ENCODE data around the gene AQP2. TPM values are rescaled to one million over a fixed set of nuclear protein-coding genes. Genes with fewer than 3 reads are reported as not detected.

AQP2 gene
- total RNA-seq, 1 donor from 2014 or later = not detected

DNA sequence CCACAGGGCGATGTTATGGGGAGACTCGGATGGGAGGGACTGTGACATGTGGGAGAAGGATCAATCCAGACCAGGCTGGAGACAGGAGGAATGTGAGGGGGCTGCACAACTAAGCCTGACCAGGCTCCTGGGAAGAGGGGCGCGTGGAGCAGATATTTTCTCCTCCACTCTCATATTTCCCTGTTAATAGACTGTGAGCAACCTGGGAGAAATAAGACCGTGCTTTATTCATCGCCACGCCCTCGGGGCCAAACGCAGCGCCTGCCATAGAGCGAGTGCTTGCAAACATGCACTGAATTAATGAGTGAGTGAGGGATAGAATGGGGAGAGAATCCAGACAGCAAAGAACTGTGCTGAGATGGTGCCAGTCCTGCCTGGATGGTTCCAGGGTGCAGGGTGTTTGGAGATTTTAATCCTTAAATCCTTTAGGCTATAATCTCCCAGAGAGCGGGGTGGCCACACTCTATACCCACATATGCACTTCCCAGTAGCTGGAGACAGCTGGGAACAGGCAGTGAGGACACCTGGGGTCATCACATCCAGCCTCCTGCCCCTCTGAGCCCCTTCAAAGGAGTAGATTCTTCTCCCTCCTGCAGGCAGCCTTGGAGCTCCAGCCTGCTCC, 33.3 kb upstream of the AQP2 start:
- Histone ChIP-seq H3K36me3 (ENCODE audit: control insufficient read depth, insufficient read depth, low read length) (no peaks in the 10 kb centered on the region), H3K27me3 (ENCODE audit: control insufficient read depth, insufficient read depth, low read length) (peaks cover 5% of the 10 kb centered on the region), H3K4me3 (ENCODE audit: low read depth, low read length) (no peak overlapping the region)
- TF ChIP-seq, protein P1, sequence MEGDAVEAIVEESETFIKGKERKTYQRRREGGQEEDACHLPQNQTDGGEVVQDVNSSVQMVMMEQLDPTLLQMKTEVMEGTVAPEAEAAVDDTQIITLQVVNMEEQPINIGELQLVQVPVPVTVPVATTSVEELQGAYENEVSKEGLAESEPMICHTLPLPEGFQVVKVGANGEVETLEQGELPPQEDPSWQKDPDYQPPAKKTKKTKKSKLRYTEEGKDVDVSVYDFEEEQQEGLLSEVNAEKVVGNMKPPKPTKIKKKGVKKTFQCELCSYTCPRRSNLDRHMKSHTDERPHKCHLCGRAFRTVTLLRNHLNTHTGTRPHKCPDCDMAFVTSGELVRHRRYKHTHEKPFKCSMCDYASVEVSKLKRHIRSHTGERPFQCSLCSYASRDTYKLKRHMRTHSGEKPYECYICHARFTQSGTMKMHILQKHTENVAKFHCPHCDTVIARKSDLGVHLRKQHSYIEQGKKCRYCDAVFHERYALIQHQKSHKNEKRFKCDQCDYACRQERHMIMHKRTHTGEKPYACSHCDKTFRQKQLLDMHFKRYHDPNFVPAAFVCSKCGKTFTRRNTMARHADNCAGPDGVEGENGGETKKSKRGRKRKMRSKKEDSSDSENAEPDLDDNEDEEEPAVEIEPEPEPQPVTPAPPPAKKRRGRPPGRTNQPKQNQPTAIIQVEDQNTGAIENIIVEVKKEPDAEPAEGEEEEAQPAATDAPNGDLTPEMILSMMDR (IDR thresholded peaks at IDR 0.05; ENCODE audit: insufficient read depth, low read length, poor library complexity, severe bottlenecking) = no peak
- no peak for DNase-seq (ENCODE audit: low read depth)

DNA sequence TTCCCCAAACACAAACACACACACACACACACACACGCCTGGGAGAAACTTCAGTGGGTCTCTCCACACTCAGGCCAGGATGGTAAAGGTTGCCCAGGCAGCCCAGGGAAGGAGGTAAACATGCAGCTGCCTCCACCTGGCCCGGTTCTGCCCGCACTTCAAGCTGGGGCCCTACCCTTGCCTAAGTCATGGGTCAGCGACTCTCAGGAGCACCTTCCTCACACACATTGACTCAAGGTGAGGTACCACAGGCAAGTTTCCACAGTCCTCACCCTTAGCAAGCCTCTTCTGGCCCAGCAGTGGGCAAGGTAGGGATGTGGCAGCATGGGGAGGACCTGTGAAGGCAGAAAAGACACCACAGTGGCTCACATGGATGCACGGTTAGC, 32.8 kb upstream of the AQP2 start:
- TF ChIP-seq, protein P1 (IDR thresholded peaks at IDR 0.05; ENCODE audit: insufficient read depth, low read length, poor library complexity, severe bottlenecking) = no peak
- DNase-seq (ENCODE audit: low read depth) = no peak
- peaks cover 5% of the 10 kb centered on the region for H3K27me3 ChIP-seq (ENCODE audit: control insufficient read depth, insufficient read depth, low read length)
- no peaks in the 10 kb centered on the region for H3K36me3 ChIP-seq (ENCODE audit: control insufficient read depth, insufficient read depth, low read length)
- no peak overlapping the region for H3K4me3 ChIP-seq (ENCODE audit: low read depth, low read length)

DNA sequence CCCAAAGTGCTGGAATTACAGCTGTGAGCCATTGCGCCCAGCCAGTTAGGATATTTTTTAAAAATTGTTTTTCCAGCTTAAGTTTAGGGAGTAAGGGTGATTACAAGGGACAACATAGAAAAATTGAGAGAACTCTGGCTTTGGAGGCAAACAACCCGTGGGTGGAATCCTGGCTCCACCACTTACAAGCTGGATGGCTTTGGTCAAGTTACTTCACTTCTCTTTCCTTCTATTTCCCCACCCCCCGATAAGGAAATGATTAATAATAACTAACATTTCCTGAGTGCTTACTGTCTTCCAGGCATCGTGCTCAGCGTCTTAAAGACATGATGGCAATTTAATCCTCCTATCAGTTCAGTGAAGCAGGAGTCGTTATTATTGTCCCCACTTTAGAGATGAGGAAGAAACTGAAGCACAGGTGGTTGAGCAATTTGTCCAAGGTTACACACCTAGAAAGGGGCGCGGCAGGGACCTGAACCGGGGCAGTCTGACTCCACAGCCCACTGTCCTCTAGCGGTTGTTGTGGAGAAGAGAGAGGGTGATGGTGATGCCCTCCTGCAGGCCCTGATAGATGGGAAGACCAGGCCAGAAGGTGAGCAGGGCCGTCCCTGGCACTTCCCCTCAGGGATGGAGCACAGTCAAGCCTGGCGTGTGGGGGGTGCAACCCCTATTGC, 30.2 kb upstream of the AQP2 start:
- Histone ChIP-seq H3K36me3 (ENCODE audit: control insufficient read depth, insufficient read depth, low read length) (no peaks in the 10 kb centered on the region), H3K27me3 (ENCODE audit: control insufficient read depth, insufficient read depth, low read length) (peaks cover 5% of the 10 kb centered on the region), H3K4me3 (ENCODE audit: low read depth, low read length) (no peak overlapping the region)
- DNase-seq (ENCODE audit: low read depth) = no peak
- TF ChIP-seq, protein P1 (IDR thresholded peaks at IDR 0.05; ENCODE audit: insufficient read depth, low read length, poor library complexity, severe bottlenecking) = no peak

DNA sequence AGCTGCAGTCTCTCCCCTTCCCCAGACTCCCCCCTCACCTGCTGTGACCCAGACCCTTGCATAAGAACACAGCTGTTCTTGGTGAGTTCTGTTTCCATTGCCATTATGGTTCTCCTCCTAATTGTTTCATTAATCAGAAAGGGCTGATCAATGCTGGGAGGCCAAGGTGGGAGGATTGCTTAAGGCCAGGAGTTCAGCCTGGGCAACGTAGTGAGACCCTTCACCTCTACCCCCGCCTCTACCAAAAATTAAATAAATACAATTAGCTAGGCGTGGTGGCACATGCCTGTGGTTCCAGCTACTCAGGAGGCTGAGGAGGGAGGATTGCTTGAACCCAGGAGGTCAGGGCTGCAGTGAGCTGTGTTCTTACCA, 29.6 kb upstream of the AQP2 start:
- Histone ChIP-seq H3K27me3 (ENCODE audit: control insufficient read depth, insufficient read depth, low read length) (peaks cover 5% of the 10 kb centered on the region), H3K36me3 (ENCODE audit: control insufficient read depth, insufficient read depth, low read length) (no peaks in the 10 kb centered on the region), H3K4me3 (ENCODE audit: low read depth, low read length) (no peak overlapping the region)
- DNase-seq (ENCODE audit: low read depth) = no peak
- TF ChIP-seq, protein P1 (IDR thresholded peaks at IDR 0.05; ENCODE audit: insufficient read depth, low read length, poor library complexity, severe bottlenecking) = no peak

DNA sequence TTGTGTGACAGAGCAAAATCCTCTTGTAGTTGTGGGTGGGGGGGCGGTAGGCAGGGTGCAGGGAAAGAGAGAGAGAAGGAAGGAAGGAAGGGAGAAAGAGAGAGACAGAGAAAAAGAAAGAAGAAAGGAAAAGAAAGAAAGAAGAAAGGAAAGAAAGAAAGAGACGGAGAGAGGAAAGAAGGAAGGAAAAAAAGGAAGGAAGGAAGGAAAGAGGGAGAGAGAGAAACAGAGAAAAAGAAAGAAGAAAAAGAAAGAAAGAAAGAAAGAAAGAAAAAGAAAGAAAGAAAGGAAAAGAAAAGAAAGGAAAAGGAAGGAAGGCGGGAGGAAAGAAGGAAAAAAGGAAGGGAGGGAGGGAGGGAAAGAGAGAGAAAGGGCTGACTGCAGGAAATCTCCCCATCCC, 29.2 kb upstream of the AQP2 start:
- TF ChIP-seq, protein P1 (IDR thresholded peaks at IDR 0.05; ENCODE audit: insufficient read depth, low read length, poor library complexity, severe bottlenecking) = no peak
- Histone ChIP-seq H3K27me3 (ENCODE audit: control insufficient read depth, insufficient read depth, low read length) (peaks cover 5% of the 10 kb centered on the region), H3K36me3 (ENCODE audit: control insufficient read depth, insufficient read depth, low read length) (no peaks in the 10 kb centered on the region), H3K4me3 (ENCODE audit: low read depth, low read length) (no peak overlapping the region)
- no peak for DNase-seq (ENCODE audit: low read depth)

DNA sequence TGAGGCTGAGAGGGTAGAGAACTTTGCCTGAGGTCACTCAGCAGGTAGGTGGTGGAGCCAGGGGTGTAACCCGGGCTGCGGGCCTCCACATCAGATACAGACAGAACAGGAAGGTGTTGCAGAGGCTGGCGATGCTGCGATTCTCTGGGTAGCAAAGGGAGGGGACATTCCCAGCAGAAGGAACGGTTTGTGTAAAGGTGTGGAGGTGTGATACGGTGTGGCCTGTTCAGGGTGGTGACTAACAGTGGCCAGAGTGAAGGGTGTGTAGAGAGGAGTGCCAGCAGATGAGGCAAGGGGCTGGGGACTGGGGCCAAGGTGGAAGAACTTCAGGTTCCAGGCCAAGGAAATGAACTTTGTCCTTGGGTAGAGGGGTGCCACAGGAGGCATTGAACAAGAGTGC, 28.6 kb upstream of the AQP2 start:
- TF ChIP-seq, protein P1 (IDR thresholded peaks at IDR 0.05; ENCODE audit: insufficient read depth, low read length, poor library complexity, severe bottlenecking) = no peak
- Histone ChIP-seq H3K36me3 (ENCODE audit: control insufficient read depth, insufficient read depth, low read length) (no peaks in the 10 kb centered on the region), H3K27me3 (ENCODE audit: control insufficient read depth, insufficient read depth, low read length) (peaks cover 5% of the 10 kb centered on the region), H3K4me3 (ENCODE audit: low read depth, low read length) (no peak overlapping the region)
- no peak for DNase-seq (ENCODE audit: low read depth)
